GM12875 (cell line): ENCODE data around the gene SLC25A39.

Source experiments
- H3K4me3 ChIP-seq: one replicate; pipeline ENCODE4 v1.5.1; 2011; ENCODE audit warnings: low read depth, low read length, control low read depth
- TF ChIP-seq, protein P1 (sequence below): IDR thresholded peaks from 2 replicates; pipeline ENCODE4 v1.5.1; 2011; ENCODE audit warnings: low read depth, mild to moderate bottlenecking, control low read depth, inconsistent platforms, low read length, moderate library complexity, borderline replicate concordance; ENCODE audit not compliant: insufficient read depth

Gene SLC25A39

DNA sequence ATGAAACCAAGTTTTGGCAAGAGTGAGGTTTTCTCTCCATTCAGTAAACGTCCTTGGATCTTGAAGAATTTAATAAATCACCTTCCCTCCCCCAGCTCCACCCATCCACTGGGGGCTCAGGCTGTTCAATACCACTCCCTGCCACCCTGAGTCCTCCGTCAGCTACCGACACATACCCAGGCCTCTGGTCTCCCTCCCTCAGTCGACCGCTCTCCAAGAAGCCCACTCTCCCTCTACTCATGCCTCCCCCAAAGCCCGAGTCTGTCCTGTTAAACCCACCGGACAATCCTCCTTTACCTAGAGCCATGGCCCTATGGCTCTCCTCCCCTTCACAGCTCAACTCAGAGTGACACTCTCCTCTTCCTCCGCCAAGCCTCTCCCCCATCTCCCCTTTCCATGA lies 37.0 kb downstream of the SLC25A39 start:
- no peak overlapping the region for H3K4me3 ChIP-seq
- TF ChIP-seq, protein P1, sequence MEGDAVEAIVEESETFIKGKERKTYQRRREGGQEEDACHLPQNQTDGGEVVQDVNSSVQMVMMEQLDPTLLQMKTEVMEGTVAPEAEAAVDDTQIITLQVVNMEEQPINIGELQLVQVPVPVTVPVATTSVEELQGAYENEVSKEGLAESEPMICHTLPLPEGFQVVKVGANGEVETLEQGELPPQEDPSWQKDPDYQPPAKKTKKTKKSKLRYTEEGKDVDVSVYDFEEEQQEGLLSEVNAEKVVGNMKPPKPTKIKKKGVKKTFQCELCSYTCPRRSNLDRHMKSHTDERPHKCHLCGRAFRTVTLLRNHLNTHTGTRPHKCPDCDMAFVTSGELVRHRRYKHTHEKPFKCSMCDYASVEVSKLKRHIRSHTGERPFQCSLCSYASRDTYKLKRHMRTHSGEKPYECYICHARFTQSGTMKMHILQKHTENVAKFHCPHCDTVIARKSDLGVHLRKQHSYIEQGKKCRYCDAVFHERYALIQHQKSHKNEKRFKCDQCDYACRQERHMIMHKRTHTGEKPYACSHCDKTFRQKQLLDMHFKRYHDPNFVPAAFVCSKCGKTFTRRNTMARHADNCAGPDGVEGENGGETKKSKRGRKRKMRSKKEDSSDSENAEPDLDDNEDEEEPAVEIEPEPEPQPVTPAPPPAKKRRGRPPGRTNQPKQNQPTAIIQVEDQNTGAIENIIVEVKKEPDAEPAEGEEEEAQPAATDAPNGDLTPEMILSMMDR: no peak

DNA sequence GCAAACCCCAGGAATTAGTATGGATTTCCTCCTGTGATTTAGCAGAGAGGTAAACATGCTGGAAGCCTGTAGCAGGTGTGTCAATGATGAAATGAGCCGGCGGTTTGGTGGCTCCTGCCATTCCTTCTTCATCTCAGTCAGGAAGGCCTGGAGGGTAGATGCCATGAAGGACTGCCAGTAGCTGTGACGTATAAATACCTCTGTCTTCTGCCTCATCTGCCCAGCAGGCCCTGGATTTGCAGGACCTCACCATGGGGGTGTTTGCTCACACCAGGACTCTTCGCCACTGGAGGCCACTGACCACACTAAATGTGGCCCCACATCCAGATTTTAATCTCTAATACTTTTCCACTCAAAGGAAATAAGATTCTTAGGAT lies 40.6 kb downstream of the SLC25A39 start:
- H3K4me3 ChIP-seq: no peak overlapping the region
- TF ChIP-seq, protein P1: no peak

DNA sequence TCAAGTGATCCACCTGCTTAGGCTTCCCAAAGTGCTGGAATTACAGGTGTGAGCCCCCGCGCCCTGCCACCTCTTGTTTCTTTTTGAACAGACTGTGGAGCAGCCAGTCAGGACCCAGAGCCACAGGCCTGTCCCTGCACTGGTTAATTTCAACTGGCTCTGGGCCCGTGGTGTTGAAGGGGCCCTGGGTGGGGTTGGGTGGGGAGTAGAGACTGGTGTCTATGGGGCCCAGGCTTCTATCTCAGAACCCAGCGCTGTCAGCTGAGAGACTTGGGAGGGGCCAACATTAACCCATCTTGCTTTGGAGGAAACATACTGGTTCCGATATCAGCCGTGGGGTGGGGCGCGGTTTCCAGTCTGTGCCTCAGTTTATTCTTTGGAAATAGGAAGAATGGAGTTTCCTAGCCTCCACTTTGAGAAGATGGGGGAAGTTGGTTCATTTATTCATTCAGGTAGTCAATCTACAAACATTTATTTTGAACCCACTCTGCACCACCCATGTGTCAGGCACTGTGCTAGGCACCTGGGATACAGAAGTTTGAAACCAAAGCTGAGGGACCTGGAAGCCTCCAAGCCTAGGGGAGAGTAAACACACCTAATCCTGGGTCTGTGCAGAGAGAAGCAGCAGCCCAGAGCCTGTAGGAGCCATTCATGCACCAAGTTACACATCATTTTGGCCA lies 41.1 kb downstream of the SLC25A39 start:
- H3K4me3 ChIP-seq: no peak overlapping the region
- TF ChIP-seq, protein P1: no peak

DNA sequence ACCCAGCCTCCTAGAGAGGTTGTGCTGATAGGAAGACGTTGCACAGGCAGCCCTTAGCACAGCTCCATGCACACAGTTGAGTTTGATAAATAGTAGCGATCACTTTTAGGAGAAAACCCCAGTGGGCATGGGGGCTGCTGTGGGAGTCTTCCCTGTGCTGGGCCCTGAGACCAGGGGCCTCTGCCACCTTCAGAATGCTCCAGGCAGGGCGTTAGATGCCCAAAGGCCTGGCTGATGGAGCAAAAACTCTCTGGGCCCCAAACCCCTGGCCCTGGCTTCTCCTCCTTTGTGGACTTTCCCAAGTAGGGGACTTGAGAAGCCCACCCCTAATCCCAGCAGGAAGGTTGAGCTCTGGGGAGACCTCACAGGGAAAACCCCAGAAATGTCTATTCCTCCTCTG lies 42.4 kb downstream of the SLC25A39 start:
- TF ChIP-seq, protein P1: no peak
- H3K4me3 ChIP-seq: no peak overlapping the region

DNA sequence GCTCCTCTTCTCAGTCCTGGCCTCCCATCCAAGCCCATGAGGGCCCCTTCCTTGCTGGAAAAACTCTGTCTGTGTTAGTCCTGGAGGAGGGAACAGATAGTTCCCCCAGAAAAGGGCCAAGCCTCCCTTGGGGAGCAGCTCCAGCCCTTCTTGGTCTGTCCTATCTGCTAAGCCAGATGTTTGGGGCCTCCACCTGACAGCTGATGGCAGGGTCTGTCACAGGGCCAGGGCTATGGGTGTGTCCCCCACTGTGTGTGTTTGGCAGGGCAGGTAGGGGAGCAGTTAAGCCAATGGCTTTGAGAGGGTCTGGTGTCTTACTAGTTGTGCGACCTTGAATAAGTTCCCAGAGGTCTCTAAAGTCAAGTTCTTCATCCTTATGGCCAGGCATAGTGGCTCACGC lies 43.1 kb downstream of the SLC25A39 start:
- TF ChIP-seq, protein P1: no peak

DNA sequence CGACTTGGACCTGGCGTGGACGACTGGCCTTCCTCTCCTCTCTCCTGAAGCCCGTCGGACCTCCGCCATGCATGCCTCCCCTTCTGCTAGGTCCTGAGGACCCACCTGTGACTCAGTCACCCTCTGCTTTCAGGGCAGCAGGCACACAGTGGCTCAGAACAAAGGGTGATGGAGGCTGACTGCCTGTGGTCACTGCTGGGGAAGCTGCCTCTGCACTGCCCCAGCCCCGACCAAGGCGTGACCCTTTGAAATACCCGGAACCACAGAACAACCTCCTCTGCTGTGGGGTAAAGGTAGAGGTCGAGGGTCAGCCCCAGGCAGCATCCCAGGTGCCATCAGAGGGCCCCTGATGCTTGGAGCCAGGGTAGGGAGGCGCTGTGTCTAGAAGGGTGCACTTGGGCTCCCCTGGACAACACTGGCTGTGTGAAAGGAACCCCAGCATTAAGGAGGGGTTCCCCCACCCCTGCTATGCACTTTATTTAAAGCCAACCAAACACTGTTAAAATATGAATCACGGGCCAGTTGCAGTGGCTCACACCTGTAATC lies 44.2 kb downstream of the SLC25A39 start:
- TF ChIP-seq, protein P1: no peak
- H3K4me3 ChIP-seq: no peak overlapping the region

More for the DNA sequence above, 43.1 kb downstream of the SLC25A39 start:
- H3K4me3 ChIP-seq: no peak overlapping the region
